Measurements from ENCODE around the gene SPACA4. TPM values are rescaled to one million over a fixed set of nuclear protein-coding genes. Genes with fewer than 3 reads are reported as not detected.
A peak's percentile ranks its signal among the peaks of the same experiment; 100 is the strongest.

SPACA4 gene
- total and polyA plus RNA-seq, 9 of the 15 experiments (the other 6 are each of a cell fraction or from before 2014, with no cell fraction given), result not detected

- TF ChIP-seq CTBP1 (IDR thresholded peaks at IDR 0.05; ENCODE audit: borderline replicate concordance) (peak; percentile 2; the same call in 1 of the 2 replicates), ZNF395 (CRISPR knock-in tag; IDR thresholded peaks at IDR 0.05) (no peak), SUPT5H (IDR thresholded peaks at IDR 0.05) (peak; percentile 71), FOXJ2 (tag; IDR thresholded peaks at IDR 0.05) (peak; percentile 5; the same call in 1 of the 2 replicates), KHSRP (IDR thresholded peaks at IDR 0.05) (no peak), TEAD1 (CRISPR knock-in tag; IDR thresholded peaks at IDR 0.05) (peak; percentile 89 to 91; a peak in 3 of 4 replicates), NR1H2 (CRISPR knock-in tag; IDR thresholded peaks at IDR 0.05) (no peak), ZNF121 (CRISPR knock-in tag; conservative IDR thresholded peaks at IDR 0.05) (no peak), BDP1 (IDR thresholded peaks at IDR 0.05; ENCODE audit: insufficient read depth, insufficient read length) (no peak), ARHGAP35 (IDR thresholded peaks at IDR 0.05; ENCODE audit: partially characterized antibody) (no peak), FOSL1 (tag; conservative IDR thresholded peaks at IDR 0.05) (0 out of 2 replicates have a peak, but pooled peaks have one; percentile 21), ZNF146 (CRISPR knock-in tag; IDR thresholded peaks at IDR 0.05; ENCODE audit: unreplicated experiment) (no peak), SPI1 (IDR thresholded peaks at IDR 0.05; ENCODE audit: borderline replicate concordance, low read depth, low read length) (0 out of 2 replicates have a peak, but pooled peaks have one; percentile 3), FIP1L1 (IDR thresholded peaks at IDR 0.05; ENCODE audit: low read depth, low read length, poor library complexity, severe bottlenecking) (no peak), XRCC3 (IDR thresholded peaks at IDR 0.05) (no peak), PYGO2 (tag; IDR thresholded peaks at IDR 0.05) (no peak), ZNF316 (IDR thresholded peaks at IDR 0.05) (no peak), TCF7L2 (IDR thresholded peaks at IDR 0.05; ENCODE audit: low read depth, low read length) (no peak), RAD51 (IDR thresholded peaks at IDR 0.05; ENCODE audit: borderline replicate concordance, low read depth) (peak; percentile 95), PHB (CRISPR knock-in tag; IDR thresholded peaks at IDR 0.05) (0 out of 2 replicates have a peak, but pooled peaks have one; percentile 10), GTF2A2 (tag; IDR thresholded peaks at IDR 0.05) (no peak), KDM1A (IDR thresholded peaks at IDR 0.05) (peak in 1 of 2 experiments; percentile 11; a peak in 1 of 4 replicates), BRD9 (IDR thresholded peaks at IDR 0.05; ENCODE audit: low read depth, partially characterized antibody) (no peak), ZNF277 (CRISPR knock-in tag; IDR thresholded peaks at IDR 0.05; ENCODE audit: borderline replicate concordance) (no peak), SMAD3 (CRISPR knock-in tag; conservative IDR thresholded peaks at IDR 0.05) (peak; percentile 62; the same call in 1 of the 2 replicates), NBN (IDR thresholded peaks at IDR 0.05; ENCODE audit: low read depth) (no peak), POLR2G (IDR thresholded peaks at IDR 0.05; ENCODE audit: low read depth, low read length) (peak; percentile 67), ZNF699 (CRISPR knock-in tag; IDR thresholded peaks at IDR 0.05; ENCODE audit: insufficient replicate concordance) (no peak), ZNF174 (CRISPR knock-in tag; IDR thresholded peaks at IDR 0.05) (no peak)
These were observed 28.1 kb downstream of the SPACA4 start (continued) for GRCh38 chr19:48634424-48635262.
